Right lobe of liver (tissue), 4 donors: ENCODE data around the gene SAV1.

Source experiments
- CTCF ChIP-seq, 4 donors: fragments of 200-600 bp in 3 of 4; fragments of 450-650 bp in 1 of 4; IDR thresholded peaks; one replicate each; pipeline versions ENCODE4 v1.5.1 to v1.8.0; 2016 to 2022; ENCODE audit warnings: antibody characterized with exemption in 4 of 4, mild to moderate bottlenecking in 2 of 4
- POLR2A ChIP-seq: fragments of 450-650 bp; IDR thresholded peaks from one replicate; pipeline ENCODE4 v1.6.1; 2017; ENCODE audit warnings: antibody characterized with exemption, mild to moderate bottlenecking
- donor health status: DM: no; HTN: no; CAD: no.
- donor health status: DM: no; HTN: no; CAD: no.
- donor health status: DM: no; HTN: yes; CAD: no.

- no peak for TF ChIP-seq CTCF (IDR thresholded peaks at IDR 0.05)
- TF ChIP-seq POLR2A = no peak
Observed at GRCh38 chr14:50607761-50608160, 60.3 kb downstream of the SAV1 start.
